Measurements from ENCODE around the gene PROC.

Gene PROC

DNA sequence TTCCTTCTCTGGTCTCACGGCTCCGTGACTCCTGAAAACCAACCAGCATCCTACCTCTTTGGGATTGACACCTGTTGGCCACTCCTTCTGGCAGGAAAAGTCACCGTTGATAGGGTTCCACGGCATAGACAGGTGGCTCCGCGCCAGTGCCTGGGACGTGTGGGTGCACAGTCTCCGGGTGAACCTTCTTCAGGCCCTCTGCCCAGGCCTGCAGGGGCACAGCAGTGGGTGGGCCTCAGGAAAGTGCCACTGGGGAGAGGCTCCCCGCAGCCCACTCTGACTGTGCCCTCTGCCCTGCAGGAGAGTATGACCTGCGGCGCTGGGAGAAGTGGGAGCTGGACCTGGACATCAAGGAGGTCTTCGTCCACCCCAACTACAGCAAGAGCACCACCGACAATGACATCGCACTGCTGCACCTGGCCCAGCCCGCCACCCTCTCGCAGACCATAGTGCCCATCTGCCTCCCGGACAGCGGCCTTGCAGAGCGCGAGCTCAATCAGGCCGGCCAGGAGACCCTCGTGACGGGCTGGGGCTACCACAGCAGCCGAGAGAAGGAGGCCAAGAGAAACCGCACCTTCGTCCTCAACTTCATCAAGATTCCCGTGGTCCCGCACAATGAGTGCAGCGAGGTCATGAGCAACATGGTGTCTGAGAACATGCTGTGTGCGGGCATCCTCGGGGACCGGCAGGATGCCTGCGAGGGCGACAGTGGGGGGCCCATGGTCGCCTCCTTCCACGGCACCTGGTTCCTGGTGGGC lies 10.0 kb downstream of the PROC start:
- TF ChIP-seq, protein P1, sequence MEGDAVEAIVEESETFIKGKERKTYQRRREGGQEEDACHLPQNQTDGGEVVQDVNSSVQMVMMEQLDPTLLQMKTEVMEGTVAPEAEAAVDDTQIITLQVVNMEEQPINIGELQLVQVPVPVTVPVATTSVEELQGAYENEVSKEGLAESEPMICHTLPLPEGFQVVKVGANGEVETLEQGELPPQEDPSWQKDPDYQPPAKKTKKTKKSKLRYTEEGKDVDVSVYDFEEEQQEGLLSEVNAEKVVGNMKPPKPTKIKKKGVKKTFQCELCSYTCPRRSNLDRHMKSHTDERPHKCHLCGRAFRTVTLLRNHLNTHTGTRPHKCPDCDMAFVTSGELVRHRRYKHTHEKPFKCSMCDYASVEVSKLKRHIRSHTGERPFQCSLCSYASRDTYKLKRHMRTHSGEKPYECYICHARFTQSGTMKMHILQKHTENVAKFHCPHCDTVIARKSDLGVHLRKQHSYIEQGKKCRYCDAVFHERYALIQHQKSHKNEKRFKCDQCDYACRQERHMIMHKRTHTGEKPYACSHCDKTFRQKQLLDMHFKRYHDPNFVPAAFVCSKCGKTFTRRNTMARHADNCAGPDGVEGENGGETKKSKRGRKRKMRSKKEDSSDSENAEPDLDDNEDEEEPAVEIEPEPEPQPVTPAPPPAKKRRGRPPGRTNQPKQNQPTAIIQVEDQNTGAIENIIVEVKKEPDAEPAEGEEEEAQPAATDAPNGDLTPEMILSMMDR (IDR thresholded peaks at IDR 0.05; ENCODE audit: low read depth, low read length, missing control alignments): no peak
- no peak for DNase-seq (ENCODE audit: extremely low read depth, low read depth)
- H3K4me3 ChIP-seq (replicated peaks; ENCODE audit: low read depth, low read length): no peak overlapping the region

DNA sequence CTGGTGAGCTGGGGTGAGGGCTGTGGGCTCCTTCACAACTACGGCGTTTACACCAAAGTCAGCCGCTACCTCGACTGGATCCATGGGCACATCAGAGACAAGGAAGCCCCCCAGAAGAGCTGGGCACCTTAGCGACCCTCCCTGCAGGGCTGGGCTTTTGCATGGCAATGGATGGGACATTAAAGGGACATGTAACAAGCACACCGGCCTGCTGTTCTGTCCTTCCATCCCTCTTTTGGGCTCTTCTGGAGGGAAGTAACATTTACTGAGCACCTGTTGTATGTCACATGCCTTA lies 10.5 kb downstream of the PROC start:
- no peak overlapping the region for H3K4me3 ChIP-seq (replicated peaks; ENCODE audit: low read depth, low read length)

GRCh38 chr2:127429291-127429690 lies 11.1 kb downstream of the PROC start:
- TF ChIP-seq, protein P1 (IDR thresholded peaks at IDR 0.05; ENCODE audit: low read depth, low read length, missing control alignments): no peak
- DNase-seq (ENCODE audit: extremely low read depth, low read depth): no peak
- no peak overlapping the region for H3K4me3 ChIP-seq (replicated peaks; ENCODE audit: low read depth, low read length)

More for the DNA sequence above, 10.5 kb downstream of the PROC start:
- DNase-seq (ENCODE audit: extremely low read depth, low read depth): no peak
- TF ChIP-seq, protein P1 (IDR thresholded peaks at IDR 0.05; ENCODE audit: low read depth, low read length, missing control alignments): no peak

DNA sequence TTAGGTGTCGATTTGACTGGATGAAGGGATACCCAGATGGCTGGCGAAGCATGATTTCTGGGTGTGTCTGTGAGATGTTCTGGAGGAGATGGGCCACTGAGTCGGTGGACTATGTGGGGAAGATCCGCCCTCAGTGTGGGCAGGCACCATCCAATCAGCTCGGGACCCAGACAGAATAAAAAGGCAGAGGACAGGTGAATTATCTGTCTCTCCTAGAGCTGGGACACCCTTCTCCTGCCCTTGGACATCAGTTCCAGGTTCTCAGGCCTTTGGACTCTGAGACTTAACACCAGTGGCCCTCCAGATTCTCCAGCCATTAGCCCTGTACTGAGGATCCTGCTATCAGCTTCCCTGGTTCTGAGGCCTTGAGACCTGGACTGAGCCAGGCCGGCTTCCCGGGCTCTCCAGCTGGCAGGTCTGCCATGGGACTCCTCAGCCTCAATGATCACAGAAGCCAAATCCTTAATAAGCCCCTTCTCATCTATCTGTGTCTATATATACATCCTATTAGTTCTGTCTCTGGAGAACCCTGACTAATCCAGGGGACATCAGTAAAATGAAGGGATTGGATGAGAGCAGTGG lies 11.7 kb downstream of the PROC start:
- TF ChIP-seq, protein P1 (IDR thresholded peaks at IDR 0.05; ENCODE audit: low read depth, low read length, missing control alignments): no peak
- DNase-seq (ENCODE audit: extremely low read depth, low read depth): no peak
- no peak overlapping the region for H3K4me3 ChIP-seq (replicated peaks; ENCODE audit: low read depth, low read length)

- no peak for DNase-seq (ENCODE audit: extremely low read depth, low read depth)
- no peak overlapping the region for H3K4me3 ChIP-seq (replicated peaks; ENCODE audit: low read depth, low read length)
- TF ChIP-seq, protein P1 (IDR thresholded peaks at IDR 0.05; ENCODE audit: low read depth, low read length, missing control alignments): no peak
Observed at GRCh38 chr2:127431408-127432023, 13.3 kb downstream of the PROC start.

DNA sequence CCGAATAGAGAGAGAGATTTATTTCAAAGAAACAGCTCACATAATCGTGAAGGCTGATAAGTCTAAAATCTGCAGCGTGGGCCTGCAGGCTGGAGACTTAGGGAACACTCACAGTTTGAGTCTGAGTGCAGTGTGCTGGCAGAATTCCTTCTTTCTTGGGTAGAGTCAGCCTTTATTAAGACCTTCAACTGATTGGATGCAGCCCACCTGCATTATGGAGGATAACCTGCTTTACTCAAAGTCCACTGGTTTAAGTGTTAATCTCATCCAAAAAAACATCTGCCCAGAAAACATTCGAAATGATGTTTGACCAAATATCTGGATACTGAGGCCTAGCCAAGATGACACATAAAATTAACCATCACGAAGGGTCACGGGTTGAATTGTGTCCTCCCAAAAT lies 16.3 kb downstream of the PROC start:
- TF ChIP-seq, protein P1 (IDR thresholded peaks at IDR 0.05; ENCODE audit: low read depth, low read length, missing control alignments): no peak
- H3K4me3 ChIP-seq (replicated peaks; ENCODE audit: low read depth, low read length): no peak overlapping the region
- DNase-seq (ENCODE audit: extremely low read depth, low read depth): no peak
